Thyroid gland (tissue), 4 donors: Measurements from ENCODE around the gene TEKT1. TPM values are rescaled to one million over a fixed set of nuclear protein-coding genes. Genes with fewer than 3 reads are reported as not detected.

Experiments used
- DNase-seq, 2 donors: peaks; one replicate each; pipeline ENCODE4 v3.0.0-alpha.2; 2019
- H3K27ac ChIP-seq, 3 donors: fragments of 200-600 bp; sonication (generic); 1 replicate in 2 of 3; 2 replicates in 1 of 3; pipeline ENCODE4 v1.5.1; 2016 to 2019; ENCODE audit warnings: mild to moderate bottlenecking in 1 of 3, moderate library complexity in 1 of 3
- H3K27me3 ChIP-seq: fragments of 200-600 bp; sonication (generic); one replicate; pipeline ENCODE4 v1.5.1; 2019
- H3K36me3 ChIP-seq, 2 donors: fragments of 200-600 bp; sonication (generic); one replicate each; pipeline ENCODE4 v1.5.1; 2016 to 2019
- H3K4me1 ChIP-seq, 2 donors: fragments of 200-600 bp; sonication (generic); one replicate each; pipeline ENCODE4 v1.5.1; 2017 to 2019
- H3K4me3 ChIP-seq, 3 donors: fragments of 200-600 bp; sonication (generic); replicated peaks in 1 of 3; 1 replicate in 2 of 3; 2 replicates in 1 of 3; pipeline ENCODE4 v1.5.1; 2016; ENCODE audit warnings: mild to moderate bottlenecking in 1 of 3
- H3K9me3 ChIP-seq: fragments of 200-600 bp; sonication (generic); one replicate; pipeline ENCODE4 v1.5.1; 2017
- POLR2A ChIP-seq, 2 donors: fragments of 450-650 bp; IDR thresholded peaks; one replicate each; pipeline ENCODE4 v1.6.1; 2017; ENCODE audit warnings: antibody characterized with exemption in 2 of 2, mild to moderate bottlenecking in 2 of 2, moderate library complexity in 1 of 2
- WGBS, 2 donors: methylation state at CpG; one replicate each; pipeline ENCODE4 v1.1.5; 2017; 5-methylcytosine and 5-hydroxymethylcytosine counted together
- intact Hi-C: fragments of 100-400 bp; cut with DNase I; formaldehyde crosslinking; loops from one replicate; pipeline ENCODE4 v1.15.1; 2023
- total RNA-seq, 4 donors: library from RNA; depleted of rRNA; stranded (reverse); fragments of >200 nt; gene quantifications; one replicate each; pipeline ENCODE4 v1.2.3, GENCODE V29; 2016
- TF ChIP-seq, protein P1 (sequence below), 6 experiments: fragments of 200-600 bp in 3 of 6; fragments of 450-650 bp in 3 of 6; sonication (generic) in 3 of 6; IDR thresholded peaks; one replicate each; pipeline ENCODE4 v1.5.1; 2016 to 2019; ENCODE audit warnings: antibody characterized with exemption in 6 of 6, mild to moderate bottlenecking in 2 of 6, inconsistent platforms in 1 of 6, moderate library complexity in 1 of 6

The TEKT1 gene
- total RNA-seq, 4 donors from 2014 or later: not detected

DNA sequence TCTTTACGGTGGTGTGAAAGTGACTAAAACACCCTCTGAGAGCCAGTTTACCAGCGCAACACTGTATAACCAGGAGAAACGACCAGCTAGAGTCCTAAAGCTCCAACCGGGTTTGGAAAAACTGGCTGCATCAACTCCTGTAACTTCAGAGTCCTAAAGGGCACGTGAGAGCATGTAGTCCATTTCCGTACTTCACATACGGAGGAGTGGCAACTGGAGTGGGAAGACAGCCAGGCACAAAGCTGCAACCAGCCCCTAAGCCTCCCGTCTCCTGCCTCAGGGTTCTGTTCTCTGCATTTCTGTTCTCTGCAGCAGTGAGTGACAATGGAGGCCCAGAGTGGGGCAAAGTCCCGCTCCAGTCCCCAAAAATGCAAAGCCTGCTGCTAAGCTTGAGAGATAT lies 19.2 kb downstream of the TEKT1 start:
- intact Hi-C loops: no loop called here
- TF ChIP-seq POLR2A (IDR thresholded peaks at IDR 0.05): no peak
- TF ChIP-seq, protein P1, sequence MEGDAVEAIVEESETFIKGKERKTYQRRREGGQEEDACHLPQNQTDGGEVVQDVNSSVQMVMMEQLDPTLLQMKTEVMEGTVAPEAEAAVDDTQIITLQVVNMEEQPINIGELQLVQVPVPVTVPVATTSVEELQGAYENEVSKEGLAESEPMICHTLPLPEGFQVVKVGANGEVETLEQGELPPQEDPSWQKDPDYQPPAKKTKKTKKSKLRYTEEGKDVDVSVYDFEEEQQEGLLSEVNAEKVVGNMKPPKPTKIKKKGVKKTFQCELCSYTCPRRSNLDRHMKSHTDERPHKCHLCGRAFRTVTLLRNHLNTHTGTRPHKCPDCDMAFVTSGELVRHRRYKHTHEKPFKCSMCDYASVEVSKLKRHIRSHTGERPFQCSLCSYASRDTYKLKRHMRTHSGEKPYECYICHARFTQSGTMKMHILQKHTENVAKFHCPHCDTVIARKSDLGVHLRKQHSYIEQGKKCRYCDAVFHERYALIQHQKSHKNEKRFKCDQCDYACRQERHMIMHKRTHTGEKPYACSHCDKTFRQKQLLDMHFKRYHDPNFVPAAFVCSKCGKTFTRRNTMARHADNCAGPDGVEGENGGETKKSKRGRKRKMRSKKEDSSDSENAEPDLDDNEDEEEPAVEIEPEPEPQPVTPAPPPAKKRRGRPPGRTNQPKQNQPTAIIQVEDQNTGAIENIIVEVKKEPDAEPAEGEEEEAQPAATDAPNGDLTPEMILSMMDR (IDR thresholded peaks at IDR 0.05): no peak

DNA sequence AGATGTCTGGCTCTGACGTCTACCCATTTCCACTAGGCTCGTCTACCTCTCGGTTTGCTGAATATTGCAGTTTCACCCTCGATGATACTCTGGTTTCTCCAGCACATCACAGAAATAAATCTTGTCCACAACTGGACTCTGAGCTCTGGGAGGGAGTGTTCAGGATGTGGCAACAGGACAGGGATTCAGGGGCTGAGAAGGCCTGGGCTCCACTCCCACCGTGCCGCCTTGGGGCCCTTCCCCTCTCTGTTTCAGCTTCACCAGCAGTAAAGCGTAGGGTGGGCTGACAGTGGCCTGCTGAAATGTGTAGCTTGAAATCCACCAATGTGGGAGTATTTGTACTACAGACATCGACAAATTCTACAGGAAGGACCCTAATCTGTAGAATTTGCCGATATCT lies 20.0 kb downstream of the TEKT1 start:
- Histone ChIP-seq H3K27me3 (no peaks in the 10 kb centered on the region), H3K4me3 (no peak overlapping the region), H3K4me1 (no peaks in the 10 kb centered on the region), H3K36me3 (no peaks in the 10 kb centered on the region), H3K9me3 (no peaks in the 10 kb centered on the region), H3K27ac (no peak overlapping the region)
- no peak for TF ChIP-seq POLR2A (IDR thresholded peaks at IDR 0.05)
- TF ChIP-seq, protein P1 (IDR thresholded peaks at IDR 0.05): no peak
- no peak for DNase-seq
- intact Hi-C loops: no loop called here
- 82 to 88% methylated on average over 9 of the region's 9 CpGs for WGBS, 2 donors

More for the DNA sequence above, 19.2 kb downstream of the TEKT1 start:
- DNase-seq: no peak
- Histone ChIP-seq H3K27ac (no peak overlapping the region), H3K4me1 (no peaks in the 10 kb centered on the region), H3K36me3 (no peaks in the 10 kb centered on the region), H3K27me3 (no peaks in the 10 kb centered on the region), H3K4me3 (no peak overlapping the region), H3K9me3 (no peaks in the 10 kb centered on the region)
- 70 to 76% methylated on average over 8 to 9 of the region's 9 CpGs for WGBS, 2 donors

- DNase-seq: no peak
- H3K9me3 ChIP-seq: no peaks in the 10 kb centered on the region
- no peaks in the 10 kb centered on the region for H3K36me3 ChIP-seq
- intact Hi-C loops: no loop called here
- H3K4me1 ChIP-seq: no peaks in the 10 kb centered on the region
- no peak overlapping the region for H3K27ac ChIP-seq
- H3K4me3 ChIP-seq: no peak overlapping the region
- WGBS, 2 donors: 87 to 89% methylated on average over 13 of the region's 13 CpGs
- H3K27me3 ChIP-seq: no peaks in the 10 kb centered on the region
- TF ChIP-seq, protein P1 (IDR thresholded peaks at IDR 0.05): no peak
- TF ChIP-seq POLR2A (IDR thresholded peaks at IDR 0.05): no peak
Observed at GRCh38 chr17:6800422-6801027, 31.0 kb downstream of the TEKT1 start.

- no peak for DNase-seq
- Histone ChIP-seq H3K4me1 (no peaks in the 10 kb centered on the region), H3K27me3 (no peaks in the 10 kb centered on the region), H3K9me3 (no peaks in the 10 kb centered on the region), H3K36me3 (no peaks in the 10 kb centered on the region), H3K4me3 (no peak overlapping the region), H3K27ac (no peak overlapping the region)
- whole genome bisulfite sequencing, 2 donors: 79 to 92% methylated on average over 6 of the region's 6 CpGs
- intact Hi-C loops: no loop called here
- TF ChIP-seq POLR2A (IDR thresholded peaks at IDR 0.05): no peak
- TF ChIP-seq, protein P1 (IDR thresholded peaks at IDR 0.05): no peak
Observed at GRCh38 chr17:6799738-6800137, 31.8 kb downstream of the TEKT1 start.

- no peak overlapping the region for H3K4me3 ChIP-seq
- H3K27me3 ChIP-seq: no peaks in the 10 kb centered on the region
- no peaks in the 10 kb centered on the region for H3K4me1 ChIP-seq
- TF ChIP-seq, protein P1 (IDR thresholded peaks at IDR 0.05): no peak
- no peak for TF ChIP-seq POLR2A (IDR thresholded peaks at IDR 0.05)
- intact Hi-C loops: no loop called here
- DNase-seq: no peak
- WGBS, 2 donors: 74 to 77% methylated on average over 8 of the region's 8 CpGs
- no peaks in the 10 kb centered on the region for H3K9me3 ChIP-seq
- no peak overlapping the region for H3K27ac ChIP-seq
- H3K36me3 ChIP-seq: no peaks in the 10 kb centered on the region
Observed at GRCh38 chr17:6797718-6798351, 33.7 kb downstream of the TEKT1 start.
